GM23338 (cell line): Measurements from ENCODE around the gene GPR31.

Experiments
- ETS1 ChIP-seq: IDR thresholded peaks from 2 replicates; pipeline ENCODE4 v1.6.1; 2016; ENCODE audit warnings: antibody characterized with exemption
- EZH2 ChIP-seq: fragments of 200-600 bp; sonication (generic); IDR thresholded peaks from one replicate; pipeline ENCODE4 v1.8.0; 2017; ENCODE audit warnings: antibody characterized with exemption, mild to moderate bottlenecking, low read depth; ENCODE audit not compliant: unreplicated experiment

GRCh38 chr6:167157414-167157813 lies 366 bp downstream of the GPR31 start:
- no peak for TF ChIP-seq EZH2
- TF ChIP-seq ETS1 = no peak
